HUES64 (cell line): ENCODE data around the gene MEIOB.

Experiments
- H3K27ac ChIP-seq: 2 replicates; pipeline ENCODE4 v1.7.0; 2013; ENCODE audit warnings: low read depth, low read length, inconsistent platforms
- H3K27me3 ChIP-seq: 2 replicates; pipeline ENCODE4 v1.6.1; 2013; ENCODE audit warnings: mild to moderate bottlenecking, low read length; ENCODE audit not compliant: insufficient read depth
- H3K36me3 ChIP-seq: 2 replicates; pipeline ENCODE4 v1.6.1; 2013; ENCODE audit warnings: mild to moderate bottlenecking, low read length; ENCODE audit not compliant: insufficient read depth
- H3K4me1 ChIP-seq: 2 replicates; pipeline ENCODE4 v1.6.1; 2013; ENCODE audit warnings: mild to moderate bottlenecking, low read length, moderate library complexity; ENCODE audit not compliant: insufficient read depth
- H3K4me3 ChIP-seq: 2 replicates; pipeline ENCODE4 v1.5.1; 2013; ENCODE audit warnings: mild to moderate bottlenecking, low read length, moderate library complexity
- H3K9ac ChIP-seq: 2 replicates; pipeline ENCODE4 v1.6.1; 2013; ENCODE audit warnings: mild to moderate bottlenecking, low read depth, low read length
- H3K9me3 ChIP-seq: 2 replicates; pipeline ENCODE4 v1.6.1; 2013; ENCODE audit warnings: low read depth, low read length; ENCODE audit not compliant: insufficient read depth
- WGBS: fragments of 150-250, 120-280 bp; methylation state at CpG from one replicate; pipeline ENCODE4 v1.1.7; 2013; ENCODE audit warnings: missing lambda C conversion rate; 5-methylcytosine and 5-hydroxymethylcytosine counted together

The MEIOB gene

GRCh38 chr16:1850981-1851380 lies 21.0 kb downstream of the MEIOB start:
- Histone ChIP-seq H3K4me3 (no peak overlapping the region), H3K36me3 (no peaks in the 10 kb centered on the region), H3K27ac (no peak overlapping the region), H3K9me3 (no peaks in the 10 kb centered on the region), H3K9ac (no peak overlapping the region), H3K27me3 (peaks cover 29% of the 10 kb centered on the region; the same call in 1 of the 2 replicates), H3K4me1 (no peaks in the 10 kb centered on the region)
- 80% methylated on average over 7 of the region's 7 CpGs for WGBS

- Histone ChIP-seq H3K9ac (no peak overlapping the region), H3K9me3 (no peaks in the 10 kb centered on the region), H3K36me3 (no peaks in the 10 kb centered on the region), H3K4me1 (no peaks in the 10 kb centered on the region), H3K27me3 (peaks cover 7% of the 10 kb centered on the region; the same call in 1 of the 2 replicates), H3K27ac (no peak overlapping the region), H3K4me3 (no peak overlapping the region)
- 86% methylated on average over 1 of the region's 1 CpG for WGBS
Observed at GRCh38 chr16:1846416-1846815, 25.5 kb downstream of the MEIOB start.

- H3K4me3 ChIP-seq = no peak overlapping the region
- H3K4me1 ChIP-seq = no peaks in the 10 kb centered on the region
- H3K27ac ChIP-seq = no peak overlapping the region
- H3K27me3 ChIP-seq = peaks cover 7% of the 10 kb centered on the region; the same call in 1 of the 2 replicates
- 45% methylated on average over 4 of the region's 4 CpGs for WGBS
- no peaks in the 10 kb centered on the region for H3K36me3 ChIP-seq
- no peak overlapping the region for H3K9ac ChIP-seq
- H3K9me3 ChIP-seq = no peaks in the 10 kb centered on the region
Observed at GRCh38 chr16:1845985-1846384, 26.0 kb downstream of the MEIOB start.

GRCh38 chr16:1839554-1839953 lies 32.4 kb downstream of the MEIOB start:
- 75% methylated on average over 9 of the region's 9 CpGs for WGBS
- H3K4me1 ChIP-seq = no peaks in the 10 kb centered on the region
- H3K4me3 ChIP-seq = no peak overlapping the region
- H3K9me3 ChIP-seq = no peaks in the 10 kb centered on the region
- no peak overlapping the region for H3K27ac ChIP-seq
- no peak overlapping the region for H3K9ac ChIP-seq
- 0 out of 2 replicates have a peak, but pooled peaks cover 3% of the 10 kb centered on the region for H3K27me3 ChIP-seq
- H3K36me3 ChIP-seq = no peaks in the 10 kb centered on the region

- Histone ChIP-seq H3K9ac (no peak overlapping the region), H3K36me3 (no peaks in the 10 kb centered on the region), H3K27me3 (0 out of 2 replicates have a peak, but pooled peaks cover 3% of the 10 kb centered on the region), H3K9me3 (no peaks in the 10 kb centered on the region), H3K27ac (no peak overlapping the region), H3K4me1 (no peaks in the 10 kb centered on the region), H3K4me3 (no peak overlapping the region)
- 94% methylated on average over 4 of the region's 5 CpGs for WGBS
Observed at GRCh38 chr16:1834096-1834495, 37.9 kb downstream of the MEIOB start.

- 79% methylated on average over 9 of the region's 9 CpGs for WGBS
- Histone ChIP-seq H3K27ac (no peak overlapping the region), H3K36me3 (no peaks in the 10 kb centered on the region), H3K9me3 (no peaks in the 10 kb centered on the region), H3K4me1 (no peaks in the 10 kb centered on the region), H3K9ac (no peak overlapping the region), H3K4me3 (no peak overlapping the region), H3K27me3 (0 out of 2 replicates have a peak, but pooled peaks cover 3% of the 10 kb centered on the region)
Observed at GRCh38 chr16:1832838-1833454, 39.0 kb downstream of the MEIOB start.

- H3K4me3 ChIP-seq = no peak overlapping the region
- H3K36me3 ChIP-seq = no peaks in the 10 kb centered on the region
- no peak overlapping the region for H3K27ac ChIP-seq
- H3K9ac ChIP-seq = no peak overlapping the region
- H3K9me3 ChIP-seq = no peaks in the 10 kb centered on the region
- no peaks in the 10 kb centered on the region for H3K27me3 ChIP-seq
- no peaks in the 10 kb centered on the region for H3K4me1 ChIP-seq
- WGBS = 91% methylated on average over 18 of the region's 19 CpGs
Observed at GRCh38 chr16:1831186-1832075, 40.5 kb downstream of the MEIOB start.

GRCh38 chr16:1830213-1830612 lies 41.8 kb downstream of the MEIOB start:
- no peak overlapping the region for H3K27ac ChIP-seq
- 88% methylated on average over 3 of the region's 3 CpGs for WGBS
- H3K9me3 ChIP-seq = no peaks in the 10 kb centered on the region
- H3K9ac ChIP-seq = no peak overlapping the region
- H3K4me1 ChIP-seq = no peaks in the 10 kb centered on the region
- peaks cover 3% of the 10 kb centered on the region; the same call in 1 of the 2 replicates for H3K27me3 ChIP-seq
- no peak overlapping the region for H3K4me3 ChIP-seq
- no peaks in the 10 kb centered on the region for H3K36me3 ChIP-seq

- no peak overlapping the region for H3K9ac ChIP-seq
- no peaks in the 10 kb centered on the region for H3K4me1 ChIP-seq
- no peak overlapping the region for H3K27ac ChIP-seq
- H3K27me3 ChIP-seq = peaks cover 3% of the 10 kb centered on the region; the same call in 1 of the 2 replicates
- WGBS = 92% methylated on average over 10 of the region's 11 CpGs
- H3K36me3 ChIP-seq = no peaks in the 10 kb centered on the region
- H3K9me3 ChIP-seq = no peaks in the 10 kb centered on the region
- H3K4me3 ChIP-seq = peak overlapping the region; percentile 78
Observed at GRCh38 chr16:1828645-1829410, 43.1 kb downstream of the MEIOB start.

GRCh38 chr16:1826691-1827573 lies 45.0 kb downstream of the MEIOB start, which contains the start of the genes FAHD1 and HAGH:
Gene FAHD1, plus strand, starts transcription at chr16:1827206. Its CDS starts 33 bp downstream, at chr16:1827239.
Gene HAGH, minus strand, starts transcription at chr16:1826825. Its CDS starts 38 bp downstream, at chr16:1826787.
- peak within 1 kb of the TSS; percentile 78 for H3K4me3 ChIP-seq
- H3K9ac ChIP-seq = peak within 1 kb of the TSS; percentile 77
- WGBS = under 1% methylated on average over 104 of the region's 104 CpGs
- no peaks in the 10 kb centered on the region for H3K9me3 ChIP-seq
- peaks cover 3% of the 10 kb centered on the region; the same call in 1 of the 2 replicates for H3K27me3 ChIP-seq
- H3K4me1 ChIP-seq = no peaks in the 10 kb centered on the region
- peak within 1 kb of the TSS; percentile 61 for H3K27ac ChIP-seq
- no peaks in the 10 kb centered on the region for H3K36me3 ChIP-seq
